Left forelimb (tissue), 1 donor: ENCODE results near the gene WDR77.

Source experiments
- DNase-seq: peaks from one replicate; pipeline ENCODE4 v3.0.0-alpha.2; 2018; ENCODE audit warnings: low spot score

The WDR77 gene

GRCh38 chr1:111439461-111440351 is 9.3 kb downstream of the WDR77 start:
- no peak for DNase-seq

- no peak for DNase-seq
These were observed 12.3 kb downstream of the WDR77 start for GRCh38 chr1:111436726-111437125.

GRCh38 chr1:111424281-111424680 is 24.8 kb downstream of the WDR77 start:
- no peak for DNase-seq

GRCh38 chr1:111422546-111423391 is 26.3 kb downstream of the WDR77 start:
- DNase-seq = no peak

GRCh38 chr1:111420377-111420776 is 28.7 kb downstream of the WDR77 start:
- no peak for DNase-seq

GRCh38 chr1:111419037-111419436 is 30.0 kb downstream of the WDR77 start:
- no peak for DNase-seq

- DNase-seq = no peak
These were observed 31.3 kb downstream of the WDR77 start for GRCh38 chr1:111417755-111418154.

- DNase-seq = no peak
These were observed 33.6 kb downstream of the WDR77 start for GRCh38 chr1:111415461-111415860.

GRCh38 chr1:111414756-111415155 is 34.3 kb downstream of the WDR77 start:
- no peak for DNase-seq

GRCh38 chr1:111412839-111413238 is 36.2 kb downstream of the WDR77 start:
- no peak for DNase-seq

GRCh38 chr1:111407301-111407700 is 41.8 kb downstream of the WDR77 start:
- no peak for DNase-seq

- DNase-seq = no peak
These were observed 42.7 kb downstream of the WDR77 start for GRCh38 chr1:111406321-111406768.

GRCh38 chr1:111404588-111404987 is 44.5 kb downstream of the WDR77 start:
- DNase-seq = no peak

GRCh38 chr1:111402083-111402482 is 47.0 kb downstream of the WDR77 start:
- DNase-seq = no peak

GRCh38 chr1:111399792-111400610 is 49.1 kb downstream of the WDR77 start:
- DNase-seq = no peak

GRCh38 chr1:111392460-111392945 is 56.6 kb downstream of the WDR77 start:
- no peak for DNase-seq

GRCh38 chr1:111392042-111392441 is 57.0 kb downstream of the WDR77 start:
- no peak for DNase-seq
